K562 (cell line): ENCODE results near the gene SDSL. TPM values are rescaled to one million over a fixed set of nuclear protein-coding genes. Genes with fewer than 3 reads are reported as not detected.
A peak's percentile ranks its signal among the peaks of the same experiment; 100 is the strongest.

Experiments
- ATAC-seq: fragments of 200-7000 bp; cut with Tn5 transposase; 3 replicates; pipeline ENCODE4 v1.9.1; 2020; ENCODE audit warnings: moderate library complexity
- BruUV-seq: library from RNA; stranded (reverse); fragments of 400-500 nt; replicated peaks from 2 replicates; lab custom pipeline; 2021; lab: Mats Ljungman, UMichigan
- CTCF ChIA-PET: fragments of 300-600 bp; formaldehyde crosslinking; extraction: SDS; loops from one replicate; lab custom pipeline; 2021; ENCODE audit warnings: low intra/inter-chr PET ratio; lab: Yijun Ruan, JAX
- POLR2A ChIA-PET: fragments of 300-600, 350-650 bp; sonication (Branson Sonifier 250); formaldehyde crosslinking; extraction: SDS; loops from one replicate; lab custom pipeline; 2021; ENCODE audit warnings: antibody characterized with exemption, inconsistent platforms; lab: Yijun Ruan, JAX
- DNase-seq, 4 experiments: peaks; one replicate each; pipeline versions ENCODE4 v3.0.0 to v3.0.0-alpha.2; 2011 to 2018; ENCODE audit warnings: low spot score in 3 of 4, mixed read lengths in 3 of 4; ENCODE audit errors: extremely low read depth in 1 of 4
- FAIRE-seq: peaks from 2 replicates; lab custom pipeline; 2011; peaks lifted over from hg19 to GRCh38; lab: Jason Lieb, UNC
- H2AFZ ChIP-seq: 2 replicates; pipeline ENCODE4 v1.6.0; 2011; ENCODE audit warnings: low read depth, low read length, control low read depth, inconsistent platforms
- H3K27ac ChIP-seq: fragments of 200-600 bp; 3 replicates; pipeline ENCODE4 v1.8.0; 2011; ENCODE audit warnings: low read depth, mild to moderate bottlenecking, control low read depth, inconsistent platforms, low read length, moderate library complexity, mixed read lengths; ENCODE audit errors: extremely low read depth
- H3K27me3 ChIP-seq, 2 experiments: fragments of 300-600 bp in 1 of 2; 2 replicates in 1 of 2; 3 replicates in 1 of 2; pipeline versions ENCODE4 v1.6.0 to v1.8.0; 2011; ENCODE audit warnings: inconsistent platforms in 2 of 2, low read length in 2 of 2, mild to moderate bottlenecking in 1 of 2, mixed read lengths in 1 of 2, moderate library complexity in 1 of 2; ENCODE audit not compliant: control insufficient read depth in 2 of 2, insufficient read depth in 2 of 2
- H3K36me3 ChIP-seq: fragments of 300-600 bp; 3 replicates; pipeline ENCODE4 v1.8.0; 2011; ENCODE audit warnings: mild to moderate bottlenecking, low read length, inconsistent platforms; ENCODE audit not compliant: control insufficient read depth, insufficient read depth
- H3K4me1 ChIP-seq, 2 experiments: fragments of 200-600 bp in 1 of 2; replicated peaks in 1 of 2; 2 replicates in 1 of 2; 3 replicates in 1 of 2; pipeline versions ENCODE4 v1.5.1 to v1.8.0; 2011; ENCODE audit warnings: inconsistent platforms in 2 of 2, low read length in 2 of 2, mild to moderate bottlenecking in 1 of 2, mixed read lengths in 1 of 2, moderate library complexity in 1 of 2; ENCODE audit not compliant: control insufficient read depth in 2 of 2, insufficient read depth in 2 of 2
- H3K4me2 ChIP-seq: 2 replicates; pipeline ENCODE4 v1.6.1; 2011; ENCODE audit warnings: low read length, control low read depth, inconsistent platforms, mixed read lengths; ENCODE audit not compliant: insufficient read depth
- H3K4me3 ChIP-seq: fragments of 200-600 bp; sonication (generic), shearing (Covaris generic); 2 replicates; pipeline ENCODE4 v1.5.1; 2016; ENCODE audit warnings: control low read depth, inconsistent platforms
- H3K79me2 ChIP-seq: fragments of 200-600 bp; 3 replicates; pipeline ENCODE4 v1.8.0; 2011; ENCODE audit warnings: low read length, inconsistent platforms; ENCODE audit not compliant: control insufficient read depth, insufficient read depth
- H3K9ac ChIP-seq, 2 experiments: 2 replicates each; pipeline versions ENCODE4 v1.6.0 to v1.6.1; 2011; ENCODE audit warnings: low read depth in 2 of 2, low read length in 2 of 2, control low read depth in 1 of 2, inconsistent platforms in 1 of 2, mild to moderate bottlenecking in 1 of 2, mixed read lengths in 1 of 2; ENCODE audit not compliant: insufficient read depth in 1 of 2
- H3K9me1 ChIP-seq: one replicate; pipeline ENCODE4 v1.6.0; 2011; ENCODE audit warnings: inconsistent platforms, mild to moderate bottlenecking, low read length, moderate library complexity; ENCODE audit not compliant: control insufficient read depth, insufficient read depth
- H3K9me3 ChIP-seq: replicated peaks from 2 replicates; pipeline ENCODE4 v1.5.1; 2011; ENCODE audit warnings: low read depth, low read length, inconsistent platforms; ENCODE audit not compliant: control insufficient read depth, insufficient read depth
- H4K20me1 ChIP-seq: replicated peaks from 2 replicates; pipeline ENCODE4 v1.6.1; 2011; ENCODE audit warnings: low read length, inconsistent platforms, mixed read lengths; ENCODE audit not compliant: control insufficient read depth, insufficient read depth
- BCOR ChIP-seq: fragments of 450-650 bp; IDR thresholded peaks from 2 replicates; pipeline ENCODE4 v1.6.1; 2016
- KDM1A ChIP-seq, 2 experiments: fragments of 450-650 bp; IDR thresholded peaks; 2 replicates each; pipeline ENCODE4 v1.6.1; 2016; ENCODE audit warnings: mild to moderate bottlenecking in 2 of 2
- NR2F6 ChIP-seq: fragments of 450-650 bp; formaldehyde crosslinking; IDR thresholded peaks from 2 replicates; pipeline ENCODE4 v1.4.0; 2020; ENCODE audit warnings: mild to moderate bottlenecking
- PTBP1 ChIP-seq: fragments of 200-400 bp; formaldehyde crosslinking; IDR thresholded peaks from 2 replicates; pipeline ENCODE4 v1.6.1; 2017; ENCODE audit warnings: low read depth, low read length
- RBM25 ChIP-seq: fragments of 200-400 bp; formaldehyde crosslinking; IDR thresholded peaks from 2 replicates; pipeline ENCODE4 v1.6.1; 2018; ENCODE audit warnings: low read length, low read depth, moderate library complexity; ENCODE audit not compliant: severe bottlenecking
- RCOR1 ChIP-seq, 2 experiments: IDR thresholded peaks; 2 replicates each; pipeline ENCODE4 v1.6.1; 2012; ENCODE audit warnings: low read depth in 2 of 2, low read length in 2 of 2, borderline replicate concordance in 1 of 2, improper control_type of control experiment in 1 of 2
- SMARCA5 ChIP-seq: fragments of 450-650 bp; IDR thresholded peaks from 2 replicates; pipeline ENCODE4 v1.6.1; 2016
- SMARCB1 ChIP-seq: IDR thresholded peaks from 2 replicates; pipeline ENCODE4 v1.6.1; 2011; ENCODE audit warnings: improper control_type of control experiment, low read depth; ENCODE audit not compliant: insufficient read length
- ZFP36 ChIP-seq: fragments of 150-350 bp; IDR thresholded peaks from 2 replicates; pipeline ENCODE4 v1.6.1; 2018; ENCODE audit warnings: low read length, low read depth; ENCODE audit not compliant: partially characterized antibody
- ZFPM2 ChIP-seq: fragments of 250-450 bp; sonication (Bioruptor Pico); IDR thresholded peaks from 2 replicates; pipeline ENCODE4 v1.5.1; 2022; ENCODE audit warnings: mild to moderate bottlenecking
- ZNF121 ChIP-seq: sonication (generic); formaldehyde crosslinking; conservative IDR thresholded peaks from 2 replicates; pipeline ENCODE4 v1.8.0; 2022; ENCODE audit warnings: missing genetic modification reagents
- WGBS: fragments of 100-300 bp; shearing (Covaris generic); methylation state at CpG from one replicate; pipeline ENCODE4 v1.1.6; 2016; ENCODE audit warnings: low coverage, mixed read lengths; ENCODE audit not compliant: insufficient coverage; ENCODE audit errors: missing lambda C conversion rate; 5-methylcytosine and 5-hydroxymethylcytosine counted together
- in situ Hi-C: fragments of 300-500 bp; cut with MboI; formaldehyde crosslinking; loops from 4 replicates; pipeline ENCODE4 v1.15.0; 2018; ENCODE audit warnings: inconsistent platforms, mixed read lengths
- intact Hi-C: fragments of 100-400 bp; cut with micrococcal nuclease; formaldehyde crosslinking; loops from 2 replicates; pipeline ENCODE4 v1.14.2; 2022
- polyA plus RNA-seq, 8 experiments: library from polyadenylated mRNA; depleted of rRNA in 4 of 8; stranded (reverse) in 5 of 8; unstranded in 3 of 8; fragments of >200 nt; fragmentation: Nextera tagmentation in 2 of 8; fragmentation: Illumina TruSeq in 1 of 8; extraction: Ambion mirVana in 2 of 8; extraction: Trizol in 1 of 8; gene quantifications; 2 replicates each; pipeline versions ENCODE4 v1.2.1 to v1.2.3, GENCODE V29; 2011 to 2014; ENCODE audit warnings: inconsistent platforms in 1 of 8, missing spikeins in 1 of 8
- total RNA-seq, 7 experiments: library from RNA; depleted of rRNA in 6 of 7; stranded (reverse); fragments of >200 nt in 6 of 7; fragmentation: Illumina TruSeq in 2 of 7; extraction: Trizol in 2 of 7; gene quantifications; 2 replicates each; pipeline versions ENCODE4 v1.2.1 to v1.2.3, GENCODE V29; 2011 to 2021; ENCODE audit warnings: low replicate concordance in 1 of 7

Gene SDSL
- total and polyA plus RNA-seq, 9 of the 15 experiments (the other 6 are each of a cell fraction or from before 2014, with no cell fraction given) = 0.31 to 11.0 (median 7.4) TPM

DNA sequence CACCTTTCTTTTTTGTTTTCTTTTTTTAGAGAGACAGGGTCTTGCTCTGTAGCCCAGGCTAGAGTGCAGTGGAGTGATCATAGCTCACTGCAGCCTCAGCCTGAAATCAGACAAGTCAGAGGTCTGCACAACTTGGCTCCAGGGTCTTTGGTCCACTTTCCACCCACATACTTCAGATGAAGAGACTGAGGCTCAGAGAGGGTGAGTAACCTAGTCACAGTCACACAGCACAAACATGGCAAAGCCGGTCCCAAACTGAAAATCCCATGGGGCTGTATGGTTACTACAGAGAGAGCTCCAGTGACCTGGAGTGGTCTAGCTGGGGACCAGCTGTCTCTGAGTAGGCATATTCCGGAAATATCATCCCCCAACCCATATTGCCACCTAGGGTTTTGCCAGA lies 30.3 kb downstream of the SDSL start:
- CTCF ChIA-PET = no interaction called here
- no peak overlapping the region for H3K27ac ChIP-seq
- no peaks in the 10 kb centered on the region for H4K20me1 ChIP-seq
- no peak overlapping the region for H3K9ac ChIP-seq
- in situ Hi-C loops (no loop called here), intact Hi-C loops (no loop called here)
- TF ChIP-seq ZNF121 (peak; percentile 32; the same call in 1 of the 2 replicates), ZFP36 (peak; percentile 81), NR2F6 (CRISPR knock-in tag) (no peak), SMARCB1 (no peak), PTBP1 (0 out of 2 replicates have a peak, but pooled peaks have one; percentile 43), RCOR1 (IDR thresholded peaks at IDR 0.05; ENCODE audit: borderline replicate concordance in 1 of 2, low read depth in 2 of 2, low read length in 2 of 2) (0 out of 4 replicates have a peak, but pooled peaks of 1 of the 2 experiments have one; percentile 40), ZFPM2 (CRISPR knock-in tag) (no peak), SMARCA5 (0 out of 2 replicates have a peak, but pooled peaks have one; percentile 54), KDM1A (IDR thresholded peaks at IDR 0.05) (peak in 1 of 2 experiments; percentile 62; a peak in 2 of 4 replicates), BCOR (peak; percentile 90), RBM25 (peak; percentile 92)
- no peaks in the 10 kb centered on the region for H3K4me1 ChIP-seq
- no TSS peak for BruUV-seq
- H3K4me2 ChIP-seq = no peak overlapping the region
- DNase-seq (no peak), ATAC-seq (no peak), FAIRE-seq (no peak)
- no peaks in the 10 kb centered on the region for H3K36me3 ChIP-seq
- no peaks in the 10 kb centered on the region for H3K9me1 ChIP-seq
- no peaks in the 10 kb centered on the region for H3K9me3 ChIP-seq
- H2AFZ ChIP-seq = no peak overlapping the region
- POLR2A ChIA-PET = interaction anchor here (0.7 kb wide), 1 partner anchor 130 kb away, joined by 4 read pairs; no protein-coding TSS in a partner anchor
- H3K4me3 ChIP-seq = no peak overlapping the region
- no peaks in the 10 kb centered on the region for H3K79me2 ChIP-seq
- 0% methylated on average over 2 of the region's 2 CpGs for WGBS
- peaks cover 2 to 10% of the 10 kb centered on the region in 2 experiments; a peak in 1 of 5 replicates for H3K27me3 ChIP-seq
